Measurements from ENCODE around the gene CDR2L. TPM values are rescaled to one million over a fixed set of nuclear protein-coding genes. Genes with fewer than 3 reads are reported as not detected.
"Not testable (repeated sequence)": the region's sequence is repeated elsewhere in the genome, so short reads cannot be mapped to it uniquely, and the experiment has no call there.

The CDR2L gene
- total RNA-seq, 1 donor from 2014 or later: 19.1 TPM

- DNase-seq: no peak
Measured at GRCh38 chr17:74959826-74960515, 27.5 kb upstream of the CDR2L start.

GRCh38 chr17:74960570-74961342, 26.7 kb upstream of the CDR2L start:
- DNase-seq: no peak

GRCh38 chr17:74961657-74962350, 25.6 kb upstream of the CDR2L start:
- DNase-seq: peak; percentile 95

- DNase-seq: no peak
Measured at GRCh38 chr17:74962622-74963394, 24.6 kb upstream of the CDR2L start.

GRCh38 chr17:74963656-74964055, 23.8 kb upstream of the CDR2L start:
- DNase-seq: no peak

- DNase-seq: no peak
Measured at GRCh38 chr17:74964246-74964761, 23.1 kb upstream of the CDR2L start.

GRCh38 chr17:74964988-74965622, 22.3 kb upstream of the CDR2L start:
- no peak for DNase-seq

- DNase-seq: no peak
Measured at GRCh38 chr17:74968361-74968780, 19.1 kb upstream of the CDR2L start.

- not testable (repeated sequence) for DNase-seq
Measured at GRCh38 chr17:74969501-74969900, 17.9 kb upstream of the CDR2L start.

GRCh38 chr17:74970395-74970794, 17.0 kb upstream of the CDR2L start:
- peak; percentile 33 for DNase-seq

- no peak for DNase-seq
Measured at GRCh38 chr17:74971069-74971841, 16.2 kb upstream of the CDR2L start.

GRCh38 chr17:74971842-74972106, 15.7 kb upstream of the CDR2L start:
- no peak for DNase-seq

GRCh38 chr17:74972107-74972972, 15.1 kb upstream of the CDR2L start, which contains the start of gene HID1:
HID1 (minus strand) TSS chr17:74972759; CDS start chr17:74972656, 103 bp downstream.
- peak; percentile 59 for DNase-seq

GRCh38 chr17:74972973-74973328, 14.5 kb upstream of the CDR2L start:
- DNase-seq: no peak

GRCh38 chr17:74975943-74976342, 11.5 kb upstream of the CDR2L start:
- no peak for DNase-seq

GRCh38 chr17:74977802-74978201, 9.6 kb upstream of the CDR2L start:
- no peak for DNase-seq

GRCh38 chr17:74978240-74978639, 9.2 kb upstream of the CDR2L start:
- no peak for DNase-seq

GRCh38 chr17:74979408-74980146, 7.9 kb upstream of the CDR2L start:
- no peak for DNase-seq

GRCh38 chr17:74981318-74981978, 6.0 kb upstream of the CDR2L start:
- no peak for DNase-seq
